Activated CD8-positive, alpha-beta T cell treated with anti-CD3 and anti-CD28 coated beads, Interleukin-2, amount 10 ng/mL, durations not matched to agents 7 days and 5 days (primary cell): ENCODE results near the gene CAMK1G. TPM values are rescaled to one million over a fixed set of nuclear protein-coding genes. Genes with fewer than 3 reads are reported as not detected.

ENCODE experiments used
- ATAC-seq: fragments of 150-1000 bp; cut with Tn5 transposase; one replicate; pipeline ENCODE4 v1.10.0; 2021; ENCODE audit warnings: moderate library complexity
- CTCF ChIA-PET: fragments of 350-600 bp; sonication (Branson Sonifier 250); formaldehyde crosslinking; loops from one replicate; lab custom pipeline; 2021; ENCODE audit warnings: antibody characterized with exemption; lab: Charles Lee
- POLR2A ChIA-PET: fragments of 350-600 bp; sonication (Branson Sonifier 250); formaldehyde crosslinking; loops from one replicate; lab custom pipeline; 2021; ENCODE audit warnings: antibody characterized with exemption; lab: Charles Lee
- DNase-seq: peaks from one replicate; pipeline ENCODE4 v3.0.0-alpha.2; 2020
- H3K27ac Mint-ChIP-seq: one replicate; pipeline ENCODE4 v1.8.0; 2021; ENCODE audit warnings: mild to moderate bottlenecking, mixed read lengths
- H3K27me3 Mint-ChIP-seq: one replicate; pipeline ENCODE4 v1.8.0; 2021; ENCODE audit warnings: low read depth, mixed read lengths
- H3K36me3 Mint-ChIP-seq: one replicate; pipeline ENCODE4 v1.8.0; 2021; ENCODE audit warnings: low read depth, mixed read lengths
- H3K4me1 Mint-ChIP-seq: one replicate; pipeline ENCODE4 v1.8.0; 2021; ENCODE audit warnings: low read depth, mixed read lengths
- H3K4me3 Mint-ChIP-seq: one replicate; pipeline ENCODE4 v1.8.0; 2021; ENCODE audit warnings: mild to moderate bottlenecking, mixed read lengths
- H3K9me3 Mint-ChIP-seq: one replicate; pipeline ENCODE4 v1.8.0; 2022; ENCODE audit warnings: mixed read lengths; ENCODE audit not compliant: insufficient read depth
- total RNA-seq, 2 experiments: library from RNA; stranded (reverse); gene quantifications; one replicate each; pipeline ENCODE4 v1.2.3, GENCODE V29; 2021

CAMK1G gene
- total RNA-seq, 2 experiments from 2014 or later: not detected

DNA sequence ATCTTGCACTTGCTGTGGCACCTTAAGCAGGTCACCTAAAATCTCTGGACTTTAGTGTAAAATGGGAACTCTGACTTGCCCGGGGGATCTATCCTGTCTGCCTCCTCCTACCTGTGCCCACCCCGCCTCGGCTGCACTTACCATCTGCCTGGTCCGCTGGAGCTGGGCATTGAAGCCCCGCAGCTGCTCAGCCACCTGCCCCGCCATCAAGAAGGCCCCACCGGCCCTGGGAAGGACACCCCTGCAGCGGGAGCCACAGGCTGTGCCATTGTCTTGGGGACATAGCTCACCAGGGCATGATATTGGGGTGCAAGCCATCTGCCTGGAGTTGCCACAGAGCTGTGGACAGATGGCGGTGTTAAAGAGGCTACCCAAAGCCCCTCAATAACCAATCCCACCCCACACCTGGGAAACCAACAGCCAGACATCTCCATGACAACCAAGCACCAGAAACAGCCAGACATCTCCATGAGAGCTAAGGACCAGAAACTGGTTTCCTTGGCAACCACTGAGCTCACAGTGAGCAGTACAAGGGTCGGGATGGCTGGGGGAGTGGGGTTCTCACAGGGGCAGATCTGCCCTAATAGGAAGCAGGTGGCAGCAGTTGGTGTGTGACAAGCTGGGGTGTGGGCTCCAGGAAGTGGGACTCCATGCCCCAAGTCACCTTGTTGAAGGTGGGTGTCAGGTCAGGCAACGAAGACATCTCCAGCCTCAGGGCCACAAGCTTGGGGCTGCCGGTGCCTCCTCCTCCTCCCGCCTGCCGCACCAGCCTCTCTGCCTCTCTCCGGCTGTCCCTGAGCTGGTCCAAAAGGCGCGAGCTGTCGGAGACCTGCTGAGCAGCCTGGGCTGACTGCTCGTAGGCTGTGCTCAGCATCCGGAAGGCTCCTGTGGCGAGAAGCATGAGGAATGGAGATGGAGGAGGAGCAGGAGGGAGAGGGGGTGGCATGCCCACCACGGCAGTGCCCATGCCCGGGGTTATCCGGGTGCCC is 39.6 kb downstream of the CAMK1G start:
- no peak for DNase-seq
- H3K36me3 Mint-ChIP-seq: no peaks in the 10 kb centered on the region
- no peak overlapping the region for H3K27ac Mint-ChIP-seq
- no peak for ATAC-seq
- H3K27me3 Mint-ChIP-seq: no peaks in the 10 kb centered on the region
- no peak overlapping the region for H3K4me3 Mint-ChIP-seq
- no peaks in the 10 kb centered on the region for H3K9me3 Mint-ChIP-seq
- H3K4me1 Mint-ChIP-seq: peaks cover 6% of the 10 kb centered on the region
- ChIA-PET POLR2A (no interaction called here), CTCF (interaction anchor here (0.7 to 1.7 kb wide), 3 partner anchors 50 to 132 kb away, joined by 3 to 5 read pairs (median 3); no protein-coding TSS in a partner anchor)

DNA sequence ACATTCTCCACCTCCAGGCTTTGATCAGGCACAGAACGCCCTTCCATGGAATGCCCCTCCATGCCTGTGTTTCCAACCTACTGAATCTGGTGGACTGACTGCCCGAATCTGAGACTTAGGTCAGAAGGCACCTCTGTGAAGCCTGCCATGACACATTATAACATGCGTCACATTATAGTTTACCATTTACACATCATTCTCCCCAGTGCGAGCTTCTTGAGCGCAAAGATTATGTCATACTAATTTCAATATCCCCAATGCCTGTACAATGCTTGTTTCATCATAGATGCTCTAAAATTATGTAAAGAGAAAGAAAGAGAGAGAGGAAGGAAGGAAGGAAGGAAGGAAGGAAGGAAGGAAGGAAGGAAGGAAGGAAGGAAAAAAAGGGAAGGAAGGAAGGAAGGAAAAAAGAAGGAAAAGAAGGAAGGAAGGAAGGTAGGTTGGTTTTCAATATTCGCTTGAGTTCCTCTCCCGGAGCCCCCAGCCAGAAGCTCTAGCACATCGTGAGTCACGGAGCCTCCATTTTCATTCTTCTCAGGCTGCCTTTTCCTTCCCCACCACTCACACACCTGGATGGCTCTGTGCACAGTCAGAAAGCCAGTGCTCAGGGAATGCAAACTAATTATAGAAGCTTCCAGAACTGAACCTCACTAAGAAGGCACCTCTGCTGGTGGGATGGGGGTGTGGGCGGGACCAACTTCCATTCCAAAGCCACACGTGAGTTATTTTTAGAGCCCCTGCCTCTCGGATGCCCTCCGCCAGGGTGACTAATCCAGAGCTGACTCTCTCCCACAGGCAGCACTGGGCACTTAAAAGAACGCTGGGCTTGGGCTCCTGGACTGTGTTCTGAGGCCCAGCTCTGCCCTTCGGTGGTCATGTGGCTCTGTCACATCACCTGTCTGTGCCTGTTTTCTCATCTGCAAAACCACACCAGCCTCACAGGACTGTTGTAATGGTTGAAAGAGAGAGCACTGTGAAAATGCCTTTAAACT is 41.3 kb downstream of the CAMK1G start:
- no peak overlapping the region for H3K27ac Mint-ChIP-seq
- DNase-seq (no peak), ATAC-seq (no peak)
- no peaks in the 10 kb centered on the region for H3K4me1 Mint-ChIP-seq
- ChIA-PET CTCF (interaction anchor here (0.6 to 1.7 kb wide), 4 partner anchors 55 to 123 kb away, joined by 3 to 6 read pairs (median 4); no protein-coding TSS in a partner anchor), POLR2A (no interaction called here)
- no peak overlapping the region for H3K4me3 Mint-ChIP-seq
- H3K27me3 Mint-ChIP-seq: no peaks in the 10 kb centered on the region
- H3K9me3 Mint-ChIP-seq: no peaks in the 10 kb centered on the region
- H3K36me3 Mint-ChIP-seq: no peaks in the 10 kb centered on the region

DNA sequence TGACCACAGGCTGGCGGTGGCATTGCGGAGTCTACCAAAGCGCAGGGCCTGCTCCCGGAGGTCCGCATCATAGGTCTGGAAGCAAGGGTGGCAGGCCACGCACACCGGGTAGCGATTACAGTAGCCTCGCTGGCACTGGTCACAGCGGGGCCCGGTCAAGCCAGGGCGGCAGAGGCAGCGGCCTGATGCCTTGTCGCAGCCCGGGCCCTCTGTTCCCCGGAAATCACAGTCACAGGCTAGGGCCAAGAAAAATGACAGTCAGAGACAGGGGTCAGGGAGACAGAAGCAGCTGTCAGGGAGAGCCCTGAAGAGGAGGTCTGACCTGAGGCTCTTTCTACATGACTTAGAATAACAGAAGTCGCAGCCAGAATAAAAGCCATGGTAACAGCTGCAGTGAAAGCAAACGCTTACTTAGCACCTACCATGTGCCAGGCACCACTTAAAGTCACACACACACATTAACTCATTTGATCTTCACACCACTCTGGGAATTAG is 42.3 kb downstream of the CAMK1G start:
- H3K27me3 Mint-ChIP-seq: no peaks in the 10 kb centered on the region
- no peaks in the 10 kb centered on the region for H3K36me3 Mint-ChIP-seq
- no peaks in the 10 kb centered on the region for H3K4me1 Mint-ChIP-seq
- POLR2A ChIA-PET: no interaction called here
- CTCF ChIA-PET: interaction anchor here (0.6 to 2.1 kb wide), 2 partner anchors 27 to 56 kb away, joined by 3 to 8 read pairs; partner anchors contain the start of gene LAMB3
- no peak for ATAC-seq
- no peak overlapping the region for H3K4me3 Mint-ChIP-seq
- no peak overlapping the region for H3K27ac Mint-ChIP-seq
- H3K9me3 Mint-ChIP-seq: no peaks in the 10 kb centered on the region
- DNase-seq: no peak

DNA sequence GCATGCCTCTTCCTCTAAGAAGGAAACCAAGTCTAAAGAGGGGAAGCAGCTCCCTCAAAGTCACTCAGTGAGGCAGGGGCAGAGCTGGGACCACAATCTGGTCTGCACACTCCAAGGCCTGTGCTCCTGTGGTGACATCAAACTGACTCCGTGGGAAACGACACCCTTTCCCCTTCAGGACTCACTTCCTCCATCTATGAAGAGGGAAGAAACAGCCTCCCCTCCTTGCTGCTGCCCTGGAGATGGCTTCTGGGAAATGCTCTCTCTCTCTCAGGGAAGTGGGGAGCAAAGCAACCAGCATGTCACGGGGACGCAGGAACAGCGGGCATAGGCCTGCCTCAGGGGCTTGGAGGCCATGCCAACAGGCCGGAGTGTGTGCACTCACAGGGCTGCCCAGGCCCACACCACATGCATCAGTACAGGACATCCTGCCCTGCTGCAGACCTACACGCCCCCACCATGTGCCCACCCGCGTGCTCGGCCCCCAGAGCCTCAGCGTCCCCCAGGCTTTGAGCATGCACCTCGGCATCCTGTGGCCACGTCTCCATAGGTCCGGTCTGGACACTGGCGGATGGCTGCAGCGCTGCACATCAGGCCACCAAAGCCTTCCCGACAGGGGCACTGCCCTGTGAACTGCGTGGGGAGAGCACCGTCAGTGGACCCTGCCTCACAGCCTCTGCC is 43.0 kb downstream of the CAMK1G start:
- H3K4me3 Mint-ChIP-seq: no peak overlapping the region
- H3K27ac Mint-ChIP-seq: no peak overlapping the region
- DNase-seq (no peak), ATAC-seq (no peak)
- no peaks in the 10 kb centered on the region for H3K36me3 Mint-ChIP-seq
- CTCF ChIA-PET: interaction anchor here (0.8 to 2.1 kb wide), 11 partner anchors 10 to 122 kb away, joined by 3 to 16 read pairs (median 5); partner anchors contain the start of genes CAMK1G and LAMB3
- H3K4me1 Mint-ChIP-seq: no peaks in the 10 kb centered on the region
- H3K9me3 Mint-ChIP-seq: no peaks in the 10 kb centered on the region
- POLR2A ChIA-PET: no interaction called here
- no peaks in the 10 kb centered on the region for H3K27me3 Mint-ChIP-seq

DNA sequence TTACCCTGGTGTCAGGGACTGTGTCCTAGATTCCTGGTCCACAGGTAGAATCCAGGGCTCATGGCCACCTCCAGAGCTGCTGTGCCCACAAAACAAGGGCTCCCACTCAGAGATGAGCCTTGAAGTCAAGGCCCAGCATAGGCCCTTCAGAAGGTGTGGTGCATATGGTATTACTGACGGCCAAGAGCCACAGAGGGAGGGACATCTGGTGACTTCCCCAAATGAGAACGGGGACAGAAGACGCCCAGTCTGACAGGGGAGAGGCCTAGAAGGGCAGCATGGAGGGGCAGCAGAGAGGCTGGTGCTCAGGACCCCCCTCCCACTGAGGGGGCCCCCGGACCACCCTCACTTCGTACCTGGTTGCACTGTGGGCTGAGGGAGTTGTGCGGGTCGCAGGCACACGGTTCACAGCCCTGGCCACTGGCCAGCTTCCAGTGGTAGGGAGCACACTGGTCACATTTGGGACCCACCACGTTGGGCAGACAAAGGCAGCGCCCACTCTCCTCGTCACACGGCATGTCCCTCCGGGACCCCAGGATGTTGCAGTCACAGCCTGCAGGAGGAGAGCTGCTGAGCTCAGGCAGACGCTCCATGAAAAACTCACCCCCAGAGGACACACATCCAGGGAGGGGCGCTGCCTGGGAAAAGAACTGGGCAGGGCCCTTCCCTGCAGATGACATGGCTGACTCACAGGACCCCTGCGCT is 43.7 kb downstream of the CAMK1G start:
- no peak for ATAC-seq

DNA sequence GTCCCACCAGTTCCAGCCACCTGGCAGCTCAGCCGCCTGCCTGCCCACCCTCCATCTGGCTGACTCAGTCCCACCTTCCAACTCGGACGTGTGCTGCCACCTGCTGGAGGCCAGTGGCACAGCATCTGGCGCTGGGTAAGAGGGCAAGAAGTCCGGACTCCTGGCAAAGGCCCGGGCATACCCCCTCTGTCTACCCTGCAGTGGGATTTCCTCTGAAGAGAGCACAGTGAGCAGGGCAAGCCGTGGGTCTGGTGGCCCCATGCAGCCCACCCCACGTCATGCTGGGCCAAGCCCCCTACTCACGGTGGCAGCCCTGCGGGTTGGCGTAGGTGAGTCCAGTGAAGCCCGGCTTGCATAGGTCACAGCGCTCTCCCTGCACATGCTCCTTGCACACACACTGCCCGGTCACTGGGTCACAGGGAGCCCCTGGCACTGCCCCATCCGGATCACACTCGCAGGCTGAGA is 44.2 kb downstream of the CAMK1G start:
- no peak overlapping the region for H3K4me3 Mint-ChIP-seq
- ATAC-seq (peak; percentile 89), DNase-seq (peak; percentile 83)
- no peaks in the 10 kb centered on the region for H3K36me3 Mint-ChIP-seq
- no peaks in the 10 kb centered on the region for H3K9me3 Mint-ChIP-seq
- no peaks in the 10 kb centered on the region for H3K4me1 Mint-ChIP-seq
- ChIA-PET CTCF (interaction anchor here (0.6 to 2.1 kb wide), 20 partner anchors 9 to 121 kb away, joined by 3 to 16 read pairs (median 5); partner anchors contain the start of genes CAMK1G and LAMB3), POLR2A (no interaction called here)
- no peaks in the 10 kb centered on the region for H3K27me3 Mint-ChIP-seq
- H3K27ac Mint-ChIP-seq: no peak overlapping the region

More for the DNA sequence above, 43.7 kb downstream of the CAMK1G start:
- H3K9me3 Mint-ChIP-seq: no peaks in the 10 kb centered on the region
- no peaks in the 10 kb centered on the region for H3K4me1 Mint-ChIP-seq
- no peak for DNase-seq
- no peak overlapping the region for H3K27ac Mint-ChIP-seq
- POLR2A ChIA-PET: no interaction called here
- CTCF ChIA-PET: interaction anchor here (0.6 to 2.1 kb wide), 20 partner anchors 8 to 121 kb away, joined by 3 to 16 read pairs (median 5); partner anchors contain the start of genes CAMK1G and LAMB3
- no peaks in the 10 kb centered on the region for H3K36me3 Mint-ChIP-seq
- no peak overlapping the region for H3K4me3 Mint-ChIP-seq
- no peaks in the 10 kb centered on the region for H3K27me3 Mint-ChIP-seq

DNA sequence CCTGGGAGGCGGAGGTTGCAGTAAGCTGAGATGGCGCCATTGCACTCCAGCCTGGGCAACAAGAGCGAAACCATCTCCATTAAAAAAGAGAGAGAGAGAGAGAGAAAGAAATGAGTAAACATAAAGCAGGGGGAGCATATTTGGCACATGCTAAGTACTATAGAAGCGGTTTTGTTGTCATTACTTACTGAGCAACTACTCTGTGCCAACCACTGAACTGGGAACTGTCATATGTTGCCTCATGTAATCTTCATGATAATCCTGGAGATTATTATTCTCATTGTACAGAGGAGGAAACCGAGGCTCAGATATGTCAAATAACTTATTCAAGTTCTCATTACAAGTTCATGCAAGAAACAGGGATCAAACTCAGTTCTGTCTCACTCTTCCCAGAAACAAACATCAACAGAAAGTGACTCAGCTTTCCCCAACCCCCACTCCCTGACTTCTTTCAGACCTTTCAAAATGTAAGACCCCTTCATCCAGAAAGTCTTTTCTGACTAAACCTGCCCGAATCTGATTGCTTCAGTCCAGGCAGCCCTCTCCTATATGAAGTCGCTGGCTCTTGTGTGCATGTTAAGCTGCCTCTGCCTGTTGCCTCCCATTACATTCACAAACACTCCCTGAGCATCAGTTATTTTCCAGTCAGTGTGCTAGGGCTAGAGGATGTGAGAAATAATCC is 45.2 kb downstream of the CAMK1G start:
- H3K27ac Mint-ChIP-seq: no peak overlapping the region
- H3K9me3 Mint-ChIP-seq: no peaks in the 10 kb centered on the region
- POLR2A ChIA-PET: no interaction called here
- CTCF ChIA-PET: interaction anchor here (1.4 to 2.1 kb wide), 6 partner anchors 11 to 120 kb away, joined by 3 to 10 read pairs (median 6); no protein-coding TSS in a partner anchor
- DNase-seq: no peak
- H3K4me1 Mint-ChIP-seq: no peaks in the 10 kb centered on the region
- no peak overlapping the region for H3K4me3 Mint-ChIP-seq
- no peaks in the 10 kb centered on the region for H3K36me3 Mint-ChIP-seq
- no peak for ATAC-seq
- no peaks in the 10 kb centered on the region for H3K27me3 Mint-ChIP-seq

DNA sequence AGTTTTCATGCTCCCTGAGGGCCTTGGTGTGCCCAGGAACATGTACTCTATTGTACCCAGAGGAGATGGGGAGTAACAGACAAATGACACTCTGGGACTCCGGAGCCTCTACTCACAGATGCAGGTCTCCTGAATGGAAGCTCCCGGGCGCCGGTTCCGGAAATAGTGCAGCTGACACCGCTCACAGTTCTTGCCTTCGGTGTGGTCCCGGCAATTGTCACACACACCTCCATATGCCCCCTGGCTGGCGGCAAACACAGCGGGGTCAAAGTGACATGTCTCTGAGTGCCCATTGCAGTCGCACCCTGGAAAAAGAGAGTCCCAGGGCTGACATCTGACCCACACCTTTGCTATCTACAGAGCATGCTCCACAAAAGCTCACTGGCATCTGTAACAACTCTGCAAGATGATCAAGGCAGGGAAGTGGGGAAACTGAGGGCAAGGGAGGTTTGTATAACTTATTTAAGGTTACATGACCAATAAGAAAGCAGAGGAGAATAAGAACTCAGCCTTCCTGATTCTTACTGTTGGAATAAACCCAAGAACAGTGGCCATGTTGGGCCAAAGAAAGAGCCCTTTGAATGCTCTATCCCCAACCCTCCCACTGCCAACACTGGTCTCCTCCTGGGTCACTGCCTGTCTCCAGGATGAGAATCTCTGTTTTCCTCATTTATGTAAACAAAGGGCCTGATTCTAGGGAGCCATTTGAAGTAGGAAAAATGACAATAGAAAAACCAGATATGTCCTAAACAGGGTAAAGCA is 46.3 kb downstream of the CAMK1G start:
- H3K4me1 Mint-ChIP-seq: peaks cover under 1% of the 10 kb centered on the region
- H3K27me3 Mint-ChIP-seq: no peaks in the 10 kb centered on the region
- H3K4me3 Mint-ChIP-seq: no peak overlapping the region
- ATAC-seq: no peak
- CTCF ChIA-PET: interaction anchor here (1.4 to 1.8 kb wide), 5 partner anchors 10 to 64 kb away, joined by 3 to 7 read pairs (median 4); no protein-coding TSS in a partner anchor
- no peaks in the 10 kb centered on the region for H3K9me3 Mint-ChIP-seq
- H3K36me3 Mint-ChIP-seq: no peaks in the 10 kb centered on the region
- no peak overlapping the region for H3K27ac Mint-ChIP-seq
- POLR2A ChIA-PET: no interaction called here
- no peak for DNase-seq
